MM.1S (cell line): ENCODE results near the gene TRAFD1.

Experiments used
- EZH2 ChIP-seq: fragments of 300-600 bp; sonication (generic); optimal IDR thresholded peaks from 2 replicates; pipeline ENCODE3; 2017; ENCODE audit warnings: low read depth, mild to moderate bottlenecking, antibody characterized with exemption, low read length, mixed read lengths
- EZH2phosphoT487 ChIP-seq: fragments of 300-600 bp; sonication (generic); IDR thresholded peaks from 2 replicates; pipeline ENCODE4 v1.6.1; 2018; ENCODE audit warnings: antibody characterized with exemption, low read length
- TF ChIP-seq, protein P1 (sequence below): fragments of 300-600 bp; sonication (generic); IDR thresholded peaks from 2 replicates; pipeline ENCODE4 v1.5.1; 2016; ENCODE audit warnings: antibody characterized with exemption, low read length, mixed read lengths

DNA sequence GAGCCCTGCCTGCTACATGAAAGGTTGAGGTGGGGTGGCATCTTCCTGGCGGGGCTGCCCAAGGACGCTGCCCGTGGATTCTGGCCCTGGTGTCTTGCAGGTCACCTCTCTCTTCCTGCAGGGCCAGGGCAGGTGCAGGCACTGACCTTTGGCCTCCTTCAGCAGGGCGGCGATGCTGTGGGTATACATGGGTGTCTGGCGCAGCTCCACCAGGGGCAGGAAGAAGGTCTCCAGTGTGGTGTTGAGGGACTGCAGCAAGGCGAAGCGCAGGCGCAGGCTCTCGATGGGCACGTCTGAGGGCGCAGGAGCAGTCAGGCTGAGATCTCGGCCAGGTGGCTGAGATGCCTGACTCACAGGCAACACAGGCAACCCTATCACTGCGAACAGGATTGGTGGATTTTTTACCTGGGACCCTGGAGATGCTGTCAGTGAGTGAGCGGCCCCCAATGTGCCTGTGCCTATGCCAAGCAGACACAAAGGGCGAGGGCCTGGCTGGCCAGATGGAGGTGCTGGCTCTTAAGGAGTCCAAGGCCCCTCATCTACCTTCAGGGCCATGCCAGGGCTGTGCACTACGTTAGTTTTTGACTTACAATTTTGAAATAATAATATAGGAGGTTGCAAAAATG, 45.7 kb downstream of the TRAFD1 start:
- TF ChIP-seq, protein P1, sequence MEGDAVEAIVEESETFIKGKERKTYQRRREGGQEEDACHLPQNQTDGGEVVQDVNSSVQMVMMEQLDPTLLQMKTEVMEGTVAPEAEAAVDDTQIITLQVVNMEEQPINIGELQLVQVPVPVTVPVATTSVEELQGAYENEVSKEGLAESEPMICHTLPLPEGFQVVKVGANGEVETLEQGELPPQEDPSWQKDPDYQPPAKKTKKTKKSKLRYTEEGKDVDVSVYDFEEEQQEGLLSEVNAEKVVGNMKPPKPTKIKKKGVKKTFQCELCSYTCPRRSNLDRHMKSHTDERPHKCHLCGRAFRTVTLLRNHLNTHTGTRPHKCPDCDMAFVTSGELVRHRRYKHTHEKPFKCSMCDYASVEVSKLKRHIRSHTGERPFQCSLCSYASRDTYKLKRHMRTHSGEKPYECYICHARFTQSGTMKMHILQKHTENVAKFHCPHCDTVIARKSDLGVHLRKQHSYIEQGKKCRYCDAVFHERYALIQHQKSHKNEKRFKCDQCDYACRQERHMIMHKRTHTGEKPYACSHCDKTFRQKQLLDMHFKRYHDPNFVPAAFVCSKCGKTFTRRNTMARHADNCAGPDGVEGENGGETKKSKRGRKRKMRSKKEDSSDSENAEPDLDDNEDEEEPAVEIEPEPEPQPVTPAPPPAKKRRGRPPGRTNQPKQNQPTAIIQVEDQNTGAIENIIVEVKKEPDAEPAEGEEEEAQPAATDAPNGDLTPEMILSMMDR = no peak
- TF ChIP-seq EZH2 = no peak
- no peak for TF ChIP-seq EZH2phosphoT487
